Pancreas (tissue), 10 donors: ENCODE results near the gene KCNN3. TPM values are rescaled to one million over a fixed set of nuclear protein-coding genes. Genes with fewer than 3 reads are reported as not detected.

Experiments used
- ATAC-seq, 4 donors: fragments of 200-7000 bp; cut with Tn5 transposase; one replicate each; pipeline versions ENCODE4 v1.8.0 to v1.9.1; 2020; ENCODE audit warnings: mild to moderate bottlenecking in 4 of 4, moderate library complexity in 4 of 4
- DNase-seq, 6 donors: peaks; one replicate each; pipeline ENCODE4 v3.0.0-alpha.2; 2020
- FAIRE-seq: peaks from 2 replicates; lab custom pipeline; 2012; peaks lifted over from hg19 to GRCh38; lab: Jason Lieb, UNC
- H3K27ac ChIP-seq, 4 donors: fragments of 200-600 bp; sonication (generic); 1 replicate in 3 of 4; 2 replicates in 1 of 4; pipeline versions ENCODE4 v1.5.0 to v1.8.0; 2020
- H3K27me3 ChIP-seq, 4 donors: fragments of 200-600 bp; one replicate each; pipeline ENCODE4 v1.8.0; 2021
- H3K36me3 ChIP-seq, 3 donors: fragments of 200-600 bp; sonication (generic) in 1 of 3; one replicate each; pipeline versions ENCODE4 v1.5.0 to v1.8.0; 2020 to 2021
- H3K4me1 ChIP-seq, 3 donors: fragments of 200-600 bp; one replicate each; pipeline ENCODE4 v1.8.0; 2021
- H3K4me3 ChIP-seq, 4 donors: fragments of 200-600 bp; sonication (generic) in 2 of 4; one replicate each; pipeline versions ENCODE4 v1.5.0 to v1.8.0; 2020 to 2021
- H3K9me3 ChIP-seq, 4 donors: fragments of 200-600 bp; one replicate each; pipeline ENCODE4 v1.8.0; 2021
- CTCF ChIP-seq, 4 donors: fragments of 200-600 bp; sonication (generic) in 3 of 4; IDR thresholded peaks; one replicate each; pipeline versions ENCODE4 v1.5.0 to v1.8.0; 2021; ENCODE audit warnings: antibody characterized with exemption in 4 of 4
- WGBS, 2 donors: extraction: QIAGEN DNeasy Blood & Tissue Kit; methylation state at CpG; one replicate each; pipeline ENCODE4 v1.1.7; 2013; 5-methylcytosine and 5-hydroxymethylcytosine counted together
- intact Hi-C, 3 donors: fragments of 100-400 bp; cut with DNase I; formaldehyde crosslinking; loops; one replicate each; pipeline versions ENCODE4 v1.11.1 to v1.14.2; 2022
- polyA plus RNA-seq, 2 donors: library from polyadenylated mRNA; stranded (reverse); fragments of 200-250 nt; gene quantifications; one replicate each; pipeline ENCODE4 v1.2.3, GENCODE V29; 2013
- total RNA-seq, 6 donors: library from RNA; stranded (reverse); fragmentation: NEBNext Ultra II Directional in 4 of 6; extraction: Animal tissue kit (Norgen Biotek cat#: 25700) in 4 of 6; gene quantifications; one replicate each; pipeline versions ENCODE4 v1.2.1 to v1.2.4, GENCODE V29; 2021 to 2023
- donor health status: healthy with polysubstance abuse.
- donor health status: DM: no; HTN: no; CAD: no; lungs with moderate emphysema.
- donor health status: DM: no; HTN: no; CAD: no.
- donor health status: control.
- donor health status: control.
- donor health status: Bipolar disorder and iron deficiency.
- donor health status: DM: yes; HTN: yes; CAD: no.
- donor health status: DM: no; HTN: no; CAD: no.
- donor health status: DM: no; HTN: no; CAD: no.
- donor health status: DM: yes; HTN: yes; CAD: no.

KCNN3 gene
- total and polyA plus RNA-seq, 8 donors: 0.11 to 1.0 (median 0.33) TPM

GRCh38 chr1:154764773-154765172 is 105.3 kb downstream of the KCNN3 start:
- no peaks in the 10 kb centered on the region for H3K9me3 ChIP-seq
- H3K36me3 ChIP-seq: no peaks in the 10 kb centered on the region
- H3K27ac ChIP-seq: no peak overlapping the region
- FAIRE-seq (no peak), DNase-seq (no peak), ATAC-seq (no peak)
- intact Hi-C loops: loop anchor here in 1 of 3 donors (10.0 kb wide), 1 partner anchor 100 kb away; no protein-coding TSS in a partner anchor
- H3K27me3 ChIP-seq: peaks cover 0 to 4% (median 0%) of the 10 kb centered on the region in 4 donors
- 73% methylated on average over 3 of the region's 3 CpGs for WGBS, 2 donors
- no peak overlapping the region for H3K4me3 ChIP-seq
- TF ChIP-seq CTCF (IDR thresholded peaks at IDR 0.05): no peak
- H3K4me1 ChIP-seq: no peaks in the 10 kb centered on the region

- DNase-seq (no peak), FAIRE-seq (no peak), ATAC-seq (no peak)
- Histone ChIP-seq H3K9me3 (no peaks in the 10 kb centered on the region), H3K27me3 (peaks cover 0 to 4% (median 0%) of the 10 kb centered on the region in 4 donors), H3K4me1 (no peaks in the 10 kb centered on the region), H3K27ac (no peak overlapping the region), H3K4me3 (no peak overlapping the region), H3K36me3 (no peaks in the 10 kb centered on the region)
- intact Hi-C loops: loop anchor here in 1 of 3 donors (10.0 kb wide), 1 partner anchor 99 kb away; no protein-coding TSS in a partner anchor
- WGBS, 2 donors: 92 to 95% methylated on average over 1 of the region's 1 CpG
- no peak for TF ChIP-seq CTCF (IDR thresholded peaks at IDR 0.05)
Measured at GRCh38 chr1:154764181-154764580, 105.9 kb downstream of the KCNN3 start.

GRCh38 chr1:154760469-154760933 is 109.6 kb downstream of the KCNN3 start:
- FAIRE-seq (no peak), ATAC-seq (peak; percentile 98 to 100 (median 100)), DNase-seq (peak; percentile 65 to 97 (median 80))
- Histone ChIP-seq H3K9me3 (no peaks in the 10 kb centered on the region), H3K27me3 (peaks cover 0 to 1% (median 0%) of the 10 kb centered on the region in 4 donors), H3K4me3 (peak overlapping the region in 3 of 4 donors; percentile 3 to 49 (median 30)), H3K27ac (no peak overlapping the region), H3K4me1 (no peaks in the 10 kb centered on the region), H3K36me3 (no peaks in the 10 kb centered on the region)
- TF ChIP-seq CTCF (IDR thresholded peaks at IDR 0.05): peak; percentile 56 to 80 (median 76)
- 2 to 4% methylated on average over 50 to 54 of the region's 54 CpGs for WGBS, 2 donors
- intact Hi-C loops: loop anchor here in 1 of 3 donors (10.0 kb wide), 1 partner anchor 96 kb away; no protein-coding TSS in a partner anchor

GRCh38 chr1:154759793-154760192 is 110.3 kb downstream of the KCNN3 start:
- peaks cover 0 to 4% (median 0%) of the 10 kb centered on the region in 4 donors for H3K27me3 ChIP-seq
- no peak for FAIRE-seq

More at GRCh38 chr1:154759793-154760192, 110.3 kb downstream of the KCNN3 start:
- TF ChIP-seq CTCF (IDR thresholded peaks at IDR 0.05): no peak
- WGBS, 2 donors: 89 to 93% methylated on average over 8 of the region's 8 CpGs
- no peaks in the 10 kb centered on the region for H3K36me3 ChIP-seq
- DNase-seq: no peak
- no peak overlapping the region for H3K27ac ChIP-seq
- no peak overlapping the region for H3K4me3 ChIP-seq
- ATAC-seq: no peak
- no peaks in the 10 kb centered on the region for H3K4me1 ChIP-seq
- H3K9me3 ChIP-seq: no peaks in the 10 kb centered on the region
- intact Hi-C loops: loop anchor here in 2 of 3 donors (10.0 kb wide), 2 partner anchors 95 to 195 kb away; partner anchors contain the start of gene CHRNB2 (in 1 of the 2)
